HG03432 (cell line): ENCODE data around the gene CDC123.
"Not testable (repeated sequence)": the region's sequence is repeated elsewhere in the genome, so short reads cannot be mapped to it uniquely, and the experiment has no call there.

Experiments used
- ATAC-seq: cut with Tn5 transposase; IDR thresholded peaks from one replicate; pipeline ENCODE4 v1.9.1; 2021; ENCODE audit warnings: mild to moderate bottlenecking, moderate library complexity; ENCODE audit not compliant: unreplicated experiment

CDC123 gene

GRCh38 chr10:12287772-12288171 lies 91.8 kb downstream of the CDC123 start:
- no peak for ATAC-seq

GRCh38 chr10:12297784-12298183 lies 101.8 kb downstream of the CDC123 start:
- not testable (repeated sequence) for ATAC-seq

- no peak for ATAC-seq
Observed at GRCh38 chr10:12299222-12299965, 103.4 kb downstream of the CDC123 start.
